GM12801 (cell line): Measurements from ENCODE around the gene TDRD12.

Source experiments
- CTCF ChIP-seq: IDR thresholded peaks from one replicate; pipeline ENCODE4 v1.5.1; 2011; ENCODE audit warnings: control low read depth; ENCODE audit not compliant: insufficient read length; ENCODE audit errors: extremely low read depth

TDRD12 gene

GRCh38 chr19:32743021-32743420 lies 23.5 kb downstream of the TDRD12 start:
- no peak for TF ChIP-seq CTCF

GRCh38 chr19:32743447-32743846 lies 23.9 kb downstream of the TDRD12 start:
- no peak for TF ChIP-seq CTCF

GRCh38 chr19:32744555-32745325 lies 25.2 kb downstream of the TDRD12 start:
- TF ChIP-seq CTCF, result no peak

GRCh38 chr19:32748497-32748896 lies 28.9 kb downstream of the TDRD12 start:
- TF ChIP-seq CTCF, result no peak

- no peak for TF ChIP-seq CTCF
These were observed 29.4 kb downstream of the TDRD12 start for GRCh38 chr19:32748948-32749347.

GRCh38 chr19:32749361-32749760 lies 29.8 kb downstream of the TDRD12 start:
- no peak for TF ChIP-seq CTCF

GRCh38 chr19:32750441-32751055 lies 31.0 kb downstream of the TDRD12 start:
- no peak for TF ChIP-seq CTCF
